Measurements from ENCODE around the gene ANKRD39. TPM values are rescaled to one million over a fixed set of nuclear protein-coding genes. Genes with fewer than 3 reads are reported as not detected.

ANKRD39 gene
- total and polyA plus RNA-seq, 2 donors (not counting 1 experiment from before 2014, with no cell fraction given) = 5.3 to 5.8 TPM

DNA sequence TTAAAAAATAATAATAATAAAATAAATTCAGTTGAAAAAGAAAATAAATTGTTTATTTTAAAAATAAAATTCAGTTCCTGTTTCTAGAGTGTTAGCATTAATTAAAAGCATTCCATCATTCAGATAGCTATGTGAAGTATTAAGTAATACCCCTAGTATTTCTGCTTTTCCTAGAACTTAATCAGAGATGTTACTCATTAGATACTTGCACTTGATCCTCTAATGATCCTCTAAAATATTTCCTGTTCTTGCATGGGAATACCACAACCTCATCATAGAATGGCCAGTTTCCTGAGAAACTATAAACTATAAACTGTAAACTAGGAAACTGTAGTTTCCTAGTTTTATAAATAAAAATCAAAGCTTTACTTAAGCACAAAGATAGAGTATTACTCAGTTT lies 52.8 kb downstream of the ANKRD39 start:
- Histone ChIP-seq H3K4me3 (replicated peaks in 1 of 4; ENCODE audit: control extremely low read depth in 1 of 4, insufficient read depth in 1 of 4, low read depth in 3 of 4, low read length in 4 of 4) (no peak overlapping the region), H3K9ac (ENCODE audit: insufficient read depth, low read length) (no peak overlapping the region), H3K4me1 (ENCODE audit: control insufficient read depth, extremely low read depth, insufficient read depth, low read length) (no peaks in the 10 kb centered on the region), H3K4me2 (ENCODE audit: extremely low read depth, insufficient read depth, low read length) (no peak overlapping the region), H3K27ac (ENCODE audit: insufficient read depth, low read length) (no peak overlapping the region), H3K79me2 (ENCODE audit: control insufficient read depth, insufficient read depth, low read length) (no peaks in the 10 kb centered on the region), H3K36me3 (ENCODE audit: control insufficient read depth, insufficient read depth, low read length) (no peaks in the 10 kb centered on the region), H2AFZ (ENCODE audit: low read length) (no peak overlapping the region), H3K27me3 (ENCODE audit: control insufficient read depth, insufficient read depth, low read length) (no peaks in the 10 kb centered on the region), H4K20me1 (ENCODE audit: control insufficient read depth, extremely low read depth, insufficient read depth, low read length) (no peaks in the 10 kb centered on the region), H3K9me3 (ENCODE audit: control insufficient read depth, insufficient read depth, low read depth, low read length) (no peaks in the 10 kb centered on the region)
- no peak for TF ChIP-seq EZH2 (IDR thresholded peaks at IDR 0.05; ENCODE audit: low read length, missing control alignments)
- no peak for DNase-seq (ENCODE audit: low read depth in 2 of 2)

DNA sequence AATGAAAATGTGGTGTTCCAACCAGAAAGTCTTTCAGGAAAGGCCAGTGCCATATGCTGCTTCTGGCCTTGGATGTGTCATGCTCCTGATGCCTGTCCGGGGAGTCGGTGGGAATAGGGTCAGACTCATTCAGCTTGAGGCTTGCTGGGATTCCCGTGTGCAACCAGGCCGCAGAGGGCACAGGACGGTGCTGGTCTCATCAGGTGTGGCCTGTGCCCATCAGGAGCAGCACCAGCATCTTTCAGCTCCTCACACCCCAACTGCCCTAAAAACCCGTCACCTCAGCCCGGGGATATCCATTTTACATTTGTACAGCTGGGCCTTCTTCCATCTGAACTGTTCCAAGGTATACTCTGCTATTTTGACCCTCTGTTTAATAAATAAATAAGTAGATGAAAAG lies 55.1 kb downstream of the ANKRD39 start:
- Histone ChIP-seq H3K4me2 (ENCODE audit: extremely low read depth, insufficient read depth, low read length) (no peak overlapping the region), H3K4me3 (replicated peaks in 1 of 4; ENCODE audit: control extremely low read depth in 1 of 4, insufficient read depth in 1 of 4, low read depth in 3 of 4, low read length in 4 of 4) (no peak overlapping the region), H2AFZ (ENCODE audit: low read length) (no peak overlapping the region), H4K20me1 (ENCODE audit: control insufficient read depth, extremely low read depth, insufficient read depth, low read length) (no peaks in the 10 kb centered on the region), H3K27ac (ENCODE audit: insufficient read depth, low read length) (no peak overlapping the region), H3K27me3 (ENCODE audit: control insufficient read depth, insufficient read depth, low read length) (no peaks in the 10 kb centered on the region), H3K9me3 (ENCODE audit: control insufficient read depth, insufficient read depth, low read depth, low read length) (no peaks in the 10 kb centered on the region), H3K36me3 (ENCODE audit: control insufficient read depth, insufficient read depth, low read length) (peaks cover 2% of the 10 kb centered on the region), H3K79me2 (ENCODE audit: control insufficient read depth, insufficient read depth, low read length) (no peaks in the 10 kb centered on the region), H3K4me1 (ENCODE audit: control insufficient read depth, extremely low read depth, insufficient read depth, low read length) (no peaks in the 10 kb centered on the region), H3K9ac (ENCODE audit: insufficient read depth, low read length) (no peak overlapping the region)
- DNase-seq (ENCODE audit: low read depth in 2 of 2) = no peak
- TF ChIP-seq EZH2 (IDR thresholded peaks at IDR 0.05; ENCODE audit: low read length, missing control alignments) = no peak
- TF ChIP-seq, protein P1, sequence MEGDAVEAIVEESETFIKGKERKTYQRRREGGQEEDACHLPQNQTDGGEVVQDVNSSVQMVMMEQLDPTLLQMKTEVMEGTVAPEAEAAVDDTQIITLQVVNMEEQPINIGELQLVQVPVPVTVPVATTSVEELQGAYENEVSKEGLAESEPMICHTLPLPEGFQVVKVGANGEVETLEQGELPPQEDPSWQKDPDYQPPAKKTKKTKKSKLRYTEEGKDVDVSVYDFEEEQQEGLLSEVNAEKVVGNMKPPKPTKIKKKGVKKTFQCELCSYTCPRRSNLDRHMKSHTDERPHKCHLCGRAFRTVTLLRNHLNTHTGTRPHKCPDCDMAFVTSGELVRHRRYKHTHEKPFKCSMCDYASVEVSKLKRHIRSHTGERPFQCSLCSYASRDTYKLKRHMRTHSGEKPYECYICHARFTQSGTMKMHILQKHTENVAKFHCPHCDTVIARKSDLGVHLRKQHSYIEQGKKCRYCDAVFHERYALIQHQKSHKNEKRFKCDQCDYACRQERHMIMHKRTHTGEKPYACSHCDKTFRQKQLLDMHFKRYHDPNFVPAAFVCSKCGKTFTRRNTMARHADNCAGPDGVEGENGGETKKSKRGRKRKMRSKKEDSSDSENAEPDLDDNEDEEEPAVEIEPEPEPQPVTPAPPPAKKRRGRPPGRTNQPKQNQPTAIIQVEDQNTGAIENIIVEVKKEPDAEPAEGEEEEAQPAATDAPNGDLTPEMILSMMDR (conservative IDR thresholded peaks at IDR 0.05 in 1 of 2, IDR thresholded peaks at IDR 0.05 in 1 of 2; ENCODE audit: low read depth in 1 of 2, low read length in 2 of 2) = no peak

DNA sequence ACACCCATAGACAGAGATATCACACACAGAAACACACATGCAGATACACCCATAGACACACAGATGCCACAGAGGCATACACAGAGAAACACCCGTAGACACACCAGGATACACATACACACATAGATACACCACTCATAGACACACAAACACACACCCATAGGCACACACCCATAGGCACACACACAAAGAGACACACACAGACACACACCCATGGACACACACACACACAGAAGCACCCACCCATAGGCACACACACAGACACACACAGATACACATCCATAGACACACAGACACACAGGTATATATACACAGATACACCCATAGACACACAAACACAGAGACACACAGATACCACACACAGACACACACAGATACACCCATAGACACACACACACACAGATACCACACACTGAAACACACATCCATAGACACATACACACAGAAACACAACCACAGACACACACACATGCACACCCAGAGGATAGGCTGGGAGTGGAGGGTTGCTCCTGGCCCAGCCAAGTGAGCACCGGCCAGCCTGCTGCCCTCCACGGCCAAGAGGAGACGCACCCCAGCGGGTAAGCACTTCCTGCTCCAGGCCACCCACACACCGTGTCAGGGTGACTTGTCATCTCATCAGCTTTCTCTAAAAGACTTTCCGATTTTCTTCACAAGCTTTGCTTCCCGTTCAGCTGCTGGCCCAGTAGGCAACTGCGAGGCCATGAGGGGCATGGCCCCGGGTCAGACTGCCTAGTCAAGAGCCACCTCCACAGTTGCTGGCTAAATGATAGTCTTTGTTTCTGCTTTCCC lies 55.8 kb downstream of the ANKRD39 start:
- Histone ChIP-seq H3K27me3 (ENCODE audit: control insufficient read depth, insufficient read depth, low read length) (no peaks in the 10 kb centered on the region), H2AFZ (ENCODE audit: low read length) (no peak overlapping the region), H3K9me3 (ENCODE audit: control insufficient read depth, insufficient read depth, low read depth, low read length) (no peaks in the 10 kb centered on the region), H3K79me2 (ENCODE audit: control insufficient read depth, insufficient read depth, low read length) (no peaks in the 10 kb centered on the region), H3K4me2 (ENCODE audit: extremely low read depth, insufficient read depth, low read length) (no peak overlapping the region), H3K27ac (ENCODE audit: insufficient read depth, low read length) (no peak overlapping the region), H3K4me1 (ENCODE audit: control insufficient read depth, extremely low read depth, insufficient read depth, low read length) (no peaks in the 10 kb centered on the region), H3K4me3 (replicated peaks in 1 of 4; ENCODE audit: control extremely low read depth in 1 of 4, insufficient read depth in 1 of 4, low read depth in 3 of 4, low read length in 4 of 4) (no peak overlapping the region), H3K36me3 (ENCODE audit: control insufficient read depth, insufficient read depth, low read length) (peaks cover 2% of the 10 kb centered on the region), H4K20me1 (ENCODE audit: control insufficient read depth, extremely low read depth, insufficient read depth, low read length) (no peaks in the 10 kb centered on the region), H3K9ac (ENCODE audit: insufficient read depth, low read length) (no peak overlapping the region)
- TF ChIP-seq EZH2 (IDR thresholded peaks at IDR 0.05; ENCODE audit: low read length, missing control alignments) = no peak
- TF ChIP-seq, protein P1 (conservative IDR thresholded peaks at IDR 0.05 in 1 of 2, IDR thresholded peaks at IDR 0.05 in 1 of 2; ENCODE audit: low read depth in 1 of 2, low read length in 2 of 2) = no peak
- peak in 1 of 2 donors; percentile 22 for DNase-seq (ENCODE audit: low read depth in 2 of 2)

All from fibroblast of lung (primary cell).